GM12801 (cell line): Measurements from ENCODE around the gene IRF7.

Experiments
- CTCF ChIP-seq: IDR thresholded peaks from one replicate; pipeline ENCODE4 v1.5.1; 2011; ENCODE audit warnings: control low read depth; ENCODE audit not compliant: insufficient read length; ENCODE audit errors: extremely low read depth

The IRF7 gene

GRCh38 chr11:616320-617198 lies 809 bp upstream of the IRF7 start:
- TF ChIP-seq CTCF: no peak

DNA sequence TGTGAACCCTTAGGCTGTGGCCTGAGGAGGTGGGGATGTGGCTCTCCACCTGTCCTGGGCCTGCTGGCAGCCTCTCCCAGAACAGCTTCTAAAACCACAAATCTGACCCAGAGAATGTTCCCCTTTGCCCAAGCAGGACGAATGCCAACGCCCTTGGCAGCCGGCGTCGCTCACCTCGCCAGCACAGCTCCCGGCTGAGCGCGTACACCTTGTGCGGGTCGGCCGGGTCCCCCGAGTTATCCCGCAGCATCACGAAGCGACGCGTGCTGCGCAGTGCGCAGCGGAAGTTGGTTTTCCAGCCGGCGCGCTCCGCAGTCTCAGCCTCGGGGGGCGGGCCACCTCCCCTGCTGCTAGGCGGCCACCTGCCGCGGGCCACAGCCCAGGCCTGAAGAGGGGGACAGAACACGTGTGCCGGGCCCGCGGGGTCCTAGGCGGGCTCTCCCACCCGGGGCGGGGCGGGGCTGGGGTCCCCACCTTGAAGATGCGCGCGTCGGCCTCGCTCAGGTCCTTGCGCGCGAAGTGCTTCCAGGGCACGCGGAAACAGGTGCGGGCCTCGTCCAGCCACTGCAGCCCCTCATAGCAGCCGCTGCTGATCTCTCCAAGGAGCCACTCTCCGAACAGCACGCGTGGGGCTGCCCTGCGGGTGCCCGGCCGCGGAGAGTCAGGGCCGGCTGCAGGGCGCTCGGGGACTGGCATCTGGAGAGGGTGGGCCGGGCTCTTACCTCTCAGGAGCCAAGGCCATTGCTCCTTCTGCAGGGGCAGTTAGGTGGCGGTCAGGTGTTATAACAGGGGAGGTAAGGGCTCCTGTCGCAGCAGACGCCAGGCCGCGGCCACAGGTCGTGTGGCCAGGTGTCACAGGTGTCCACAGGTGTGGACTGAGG lies 887 bp downstream of the IRF7 start:
- TF ChIP-seq CTCF: no peak

DNA sequence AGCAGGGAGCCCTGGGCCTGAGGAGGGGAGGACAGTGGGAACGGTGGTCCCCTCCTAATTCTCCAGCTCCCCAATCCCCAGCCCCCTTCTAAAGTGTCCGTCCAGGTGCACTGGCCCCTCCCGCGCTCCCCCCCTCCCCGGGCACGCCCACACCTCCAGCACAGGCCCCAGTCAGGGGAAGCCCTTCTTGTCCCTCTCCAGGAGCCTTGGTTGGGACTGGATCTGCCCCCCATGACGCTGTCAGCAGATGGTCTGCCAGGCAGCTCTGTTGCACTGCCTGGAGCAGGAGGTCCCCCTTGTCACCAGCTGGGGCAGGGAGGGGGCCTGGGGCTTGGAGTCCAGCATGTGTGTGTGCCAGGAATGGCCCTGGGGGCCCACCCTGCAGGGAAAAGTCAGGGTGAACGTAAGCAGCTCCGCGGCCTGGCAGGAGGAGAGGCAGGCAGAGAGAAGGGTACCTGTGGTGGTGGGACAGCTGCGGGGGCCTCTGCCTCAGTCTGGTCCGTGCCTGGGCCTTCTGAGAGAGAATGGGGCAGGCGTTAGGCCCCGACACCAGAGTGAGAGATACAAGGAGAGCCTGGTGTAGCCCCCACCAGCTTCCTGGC lies 1.6 kb downstream of the IRF7 start:
- no peak for TF ChIP-seq CTCF

DNA sequence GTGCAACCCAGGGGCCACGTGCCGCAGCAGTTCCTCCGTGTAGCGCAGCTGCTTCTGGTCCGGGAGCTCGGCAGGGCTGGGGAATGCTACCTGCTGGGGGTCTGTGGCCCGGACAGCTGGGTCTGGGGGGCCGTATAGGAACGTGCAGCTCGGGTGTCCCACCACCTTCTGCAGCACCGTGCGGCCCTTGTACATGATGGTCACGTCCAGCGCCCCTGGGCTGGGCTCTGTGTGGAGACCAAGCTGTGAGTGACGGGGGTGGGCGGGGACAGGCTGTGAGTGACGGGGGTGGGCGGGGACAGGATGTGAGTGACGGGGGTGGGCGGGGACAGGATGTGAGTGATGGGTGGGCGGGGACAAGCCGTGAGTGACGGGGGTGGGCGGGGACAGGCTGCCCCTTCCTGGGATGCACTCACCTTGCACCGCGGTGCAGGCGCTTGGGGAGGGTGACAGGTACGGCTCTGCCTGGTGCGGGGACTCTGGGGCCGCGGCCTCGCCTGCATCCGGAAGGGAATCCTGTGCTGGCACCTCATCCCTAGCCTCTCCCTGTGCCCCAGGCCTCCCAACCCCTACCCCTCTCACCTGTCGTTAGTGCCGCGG lies 2.3 kb downstream of the IRF7 start:
- TF ChIP-seq CTCF: no peak

GRCh38 chr11:612961-613300 lies 2.8 kb downstream of the IRF7 start:
- TF ChIP-seq CTCF: no peak

GRCh38 chr11:612201-612960 lies 3.4 kb downstream of the IRF7 start:
- no peak for TF ChIP-seq CTCF
